H9 (cell line): ENCODE measurements around the gene PCDHA8. TPM values are rescaled to one million over a fixed set of nuclear protein-coding genes. Genes with fewer than 3 reads are reported as not detected.

Experiments used
- DNase-seq: peaks from one replicate; pipeline ENCODE4 v3.0.0-alpha.2; 2017
- H2AFZ ChIP-seq: one replicate; pipeline ENCODE4 v1.6.1; 2013; ENCODE audit warnings: mild to moderate bottlenecking, low read length, control low read depth, moderate library complexity
- H2AK5ac ChIP-seq: 2 replicates; pipeline ENCODE4 v1.6.1; 2013; ENCODE audit warnings: low read length, control low read depth, mixed read lengths; ENCODE audit not compliant: insufficient read length
- H2BK120ac ChIP-seq: one replicate; pipeline ENCODE4 v1.6.1; 2013; ENCODE audit warnings: low read depth, mild to moderate bottlenecking, low read length, control low read depth, inconsistent platforms; ENCODE audit not compliant: poor library complexity, severe bottlenecking
- H2BK12ac ChIP-seq: 2 replicates; pipeline ENCODE4 v1.6.1; 2013; ENCODE audit warnings: low read length, control low read depth, mixed read lengths, low read depth; ENCODE audit not compliant: insufficient read length
- H2BK15ac ChIP-seq: 2 replicates; pipeline ENCODE4 v1.6.1; 2013; ENCODE audit warnings: low read depth, low read length, control low read depth
- H2BK20ac ChIP-seq: one replicate; pipeline ENCODE4 v1.6.1; 2013; ENCODE audit warnings: low read depth, mild to moderate bottlenecking, low read length, control low read depth, inconsistent platforms; ENCODE audit not compliant: poor library complexity, severe bottlenecking
- H2BK5ac ChIP-seq: 2 replicates; pipeline ENCODE4 v1.6.1; 2013; ENCODE audit warnings: low read length, control low read depth, mixed read lengths; ENCODE audit not compliant: insufficient read length
- H3K14ac ChIP-seq: 2 replicates; pipeline ENCODE4 v1.6.1; 2013; ENCODE audit warnings: low read length, control low read depth; ENCODE audit not compliant: insufficient read depth
- H3K18ac ChIP-seq: 2 replicates; pipeline ENCODE4 v1.6.1; 2013; ENCODE audit warnings: low read depth, mild to moderate bottlenecking, mixed read lengths, low read length, control low read depth; ENCODE audit not compliant: insufficient read length
- H3K23ac ChIP-seq: 2 replicates; pipeline ENCODE4 v1.6.1; 2013; ENCODE audit warnings: low read length, control low read depth, mixed read lengths, low read depth; ENCODE audit not compliant: insufficient read length
- H3K23me2 ChIP-seq: 2 replicates; pipeline ENCODE4 v1.6.1; 2013; ENCODE audit warnings: low read depth, mild to moderate bottlenecking, mixed read lengths, low read length, control low read depth; ENCODE audit not compliant: insufficient read length, poor library complexity, severe bottlenecking
- H3K27ac ChIP-seq: 2 replicates; pipeline ENCODE4 v1.5.1; 2013; ENCODE audit warnings: low read length, control low read depth, mixed read lengths, low read depth; ENCODE audit not compliant: insufficient read length
- H3K27me3 ChIP-seq: 2 replicates; pipeline ENCODE4 v1.6.1; 2013; ENCODE audit warnings: low read length, control low read depth, inconsistent platforms; ENCODE audit not compliant: insufficient read depth
- H3K4ac ChIP-seq: 2 replicates; pipeline ENCODE4 v1.6.1; 2013; ENCODE audit warnings: low read depth, mild to moderate bottlenecking, control low read depth, inconsistent platforms, low read length, moderate library complexity
- H3K4me1 ChIP-seq: 2 replicates; pipeline ENCODE4 v1.6.1; 2013; ENCODE audit warnings: low read length, control low read depth, inconsistent platforms; ENCODE audit not compliant: insufficient read depth
- H3K4me2 ChIP-seq: 2 replicates; pipeline ENCODE4 v1.6.1; 2013; ENCODE audit warnings: low read length, control low read depth, mixed read lengths; ENCODE audit not compliant: insufficient read length, insufficient read depth
- H3K56ac ChIP-seq: 2 replicates; pipeline ENCODE4 v1.6.1; 2013; ENCODE audit warnings: low read depth, mild to moderate bottlenecking, mixed read lengths, low read length, control low read depth; ENCODE audit not compliant: insufficient read length
- H3K79me1 ChIP-seq: 2 replicates; pipeline ENCODE4 v1.6.1; 2013; ENCODE audit warnings: low read depth, mild to moderate bottlenecking, moderate library complexity, low read length, control low read depth, inconsistent platforms; ENCODE audit not compliant: insufficient read depth, poor library complexity, severe bottlenecking
- H3K79me2 ChIP-seq: 2 replicates; pipeline ENCODE4 v1.6.1; 2013; ENCODE audit warnings: low read length, control low read depth, inconsistent platforms; ENCODE audit not compliant: insufficient read depth
- H3K9ac ChIP-seq: 2 replicates; pipeline ENCODE4 v1.6.1; 2013; ENCODE audit warnings: low read length, control low read depth, mixed read lengths; ENCODE audit not compliant: insufficient read length; ENCODE audit errors: extremely low read depth
- H3K9me3 ChIP-seq: one replicate; pipeline ENCODE4 v1.6.1; 2013; ENCODE audit warnings: low read depth, low read length, inconsistent platforms; ENCODE audit not compliant: control insufficient read depth
- H3T11ph ChIP-seq: one replicate; pipeline ENCODE4 v1.6.1; 2013; ENCODE audit warnings: mild to moderate bottlenecking, low read length, control low read depth, inconsistent platforms
- H4K20me1 ChIP-seq: one replicate; pipeline ENCODE4 v1.6.1; 2013; ENCODE audit not compliant: control insufficient read depth, insufficient read length, insufficient read depth
- H4K5ac ChIP-seq: 2 replicates; pipeline ENCODE4 v1.6.1; 2013; ENCODE audit warnings: low read depth, mild to moderate bottlenecking, mixed read lengths, low read length, control low read depth; ENCODE audit not compliant: insufficient read length
- H4K8ac ChIP-seq: replicated peaks from 2 replicates; pipeline ENCODE4 v1.6.1; 2013; ENCODE audit warnings: low read length, control low read depth, mixed read lengths, low read depth; ENCODE audit not compliant: insufficient read length
- H4K91ac ChIP-seq: 2 replicates; pipeline ENCODE4 v1.6.1; 2013; ENCODE audit warnings: low read depth, mild to moderate bottlenecking, moderate library complexity, mixed read lengths, low read length, control low read depth; ENCODE audit not compliant: insufficient read length
- H3K27ac Mint-ChIP-seq, 3 experiments: 2 replicates in 2 of 3; 3 replicates in 1 of 3; pipeline ENCODE4 v1.8.0; 2020 to 2021; ENCODE audit warnings: mixed read lengths in 3 of 3, mild to moderate bottlenecking in 1 of 3, moderate library complexity in 1 of 3
- H3K27me3 Mint-ChIP-seq: 2 replicates; pipeline ENCODE4 v1.8.0; 2021; ENCODE audit warnings: low read depth, mild to moderate bottlenecking, moderate library complexity, mixed read lengths
- H3K36me3 Mint-ChIP-seq, 3 experiments: 2 replicates in 2 of 3; 3 replicates in 1 of 3; pipeline ENCODE4 v1.8.0; 2020 to 2021; ENCODE audit warnings: low read depth in 3 of 3, mixed read lengths in 3 of 3; ENCODE audit not compliant: insufficient read depth in 1 of 3
- H3K4me1 Mint-ChIP-seq, 2 experiments: 2 replicates each; pipeline ENCODE4 v1.8.0; 2020; ENCODE audit warnings: mixed read lengths in 2 of 2
- H3K4me3 Mint-ChIP-seq, 2 experiments: 2 replicates in 1 of 2; 3 replicates in 1 of 2; pipeline ENCODE4 v1.8.0; 2020 to 2021; ENCODE audit warnings: mild to moderate bottlenecking in 2 of 2, mixed read lengths in 2 of 2, moderate library complexity in 1 of 2
- H3K9me3 Mint-ChIP-seq, 2 experiments: 2 replicates in 1 of 2; 3 replicates in 1 of 2; pipeline ENCODE4 v1.8.0; 2020; ENCODE audit warnings: mild to moderate bottlenecking in 2 of 2, mixed read lengths in 2 of 2, moderate library complexity in 1 of 2
- CTCF ChIP-seq: fragments of 200-600 bp; sonication (generic); conservative IDR thresholded peaks from 3 replicates; pipeline ENCODE4 v1.8.0; 2021; ENCODE audit warnings: antibody characterized with exemption, mild to moderate bottlenecking
- WGBS: extraction: QIAGEN DNeasy Blood & Tissue Kit; methylation state at CpG from one replicate; pipeline ENCODE4 v1.1.7; 2013; ENCODE audit warnings: missing lambda C conversion rate, low lambda C conversion rate, mixed read lengths; ENCODE audit not compliant: insufficient read length; ENCODE audit errors: extremely low coverage; 5-methylcytosine and 5-hydroxymethylcytosine counted together
- total RNA-seq: library from RNA; stranded (reverse); gene quantifications from 2 replicates; pipeline ENCODE4 v1.2.1, GENCODE V29; 2021

The PCDHA8 gene
- total RNA-seq, 1 experiment from 2014 or later: 0.57 TPM

GRCh38 chr5:140842798-140843733 lies 2.1 kb downstream of the PCDHA8 start:
- no peak for TF ChIP-seq CTCF
- no peak overlapping the region for H2BK120ac ChIP-seq
- no peak overlapping the region for H3K9ac ChIP-seq
- Mint-ChIP-seq H3K4me3 (no peak overlapping the region), H3K27me3 (no peaks in the 10 kb centered on the region; the same call in 1 of the 2 replicates), H3K9me3 (peaks cover 2 to 5% of the 10 kb centered on the region in 2 experiments; a peak in 4 of 5 replicates), H3K36me3 (peaks cover 6 to 24% (median 8%) of the 10 kb centered on the region in 3 experiments; a peak in 6 of 7 replicates), H3K4me1 (0 out of 4 replicates have a peak, but pooled peaks cover 0 to 2% of the 10 kb centered on the region in 2 experiments), H3K27ac (no peak overlapping the region; a peak in 1 of 7 replicates)
- no peak overlapping the region for H4K5ac ChIP-seq
- no peak overlapping the region for H3K27ac ChIP-seq
- no peak overlapping the region for H3K4me2 ChIP-seq
- no peak overlapping the region for H4K91ac ChIP-seq
- no peak overlapping the region for H2BK15ac ChIP-seq
- no peak for DNase-seq
- no peak overlapping the region for H2BK20ac ChIP-seq
- H3K4ac ChIP-seq: no peak overlapping the region
- H3K27me3 ChIP-seq: no peaks in the 10 kb centered on the region
- no peak overlapping the region for H3T11ph ChIP-seq
- no peak overlapping the region for H3K18ac ChIP-seq
- no peaks in the 10 kb centered on the region for H3K4me1 ChIP-seq
- H3K79me1 ChIP-seq: no peaks in the 10 kb centered on the region
- no peak overlapping the region for H2BK5ac ChIP-seq
- H3K23me2 ChIP-seq: no peaks in the 10 kb centered on the region
- H2AFZ ChIP-seq: no peak overlapping the region
- H3K56ac ChIP-seq: no peak overlapping the region
- H3K79me2 ChIP-seq: no peaks in the 10 kb centered on the region
- no peaks in the 10 kb centered on the region for H3K9me3 ChIP-seq
- H2AK5ac ChIP-seq: no peak overlapping the region
- H4K8ac ChIP-seq: no peak overlapping the region
- no peak overlapping the region; the same call in 1 of the 2 replicates for H3K14ac ChIP-seq
- H2BK12ac ChIP-seq: no peak overlapping the region
- no peaks in the 10 kb centered on the region for H4K20me1 ChIP-seq
- no CpG with 5 or more reads among the region's 87 CpGs for WGBS
- H3K23ac ChIP-seq: no peak overlapping the region
